Measurements from ENCODE around the gene TRAK1. TPM values are rescaled to one million over a fixed set of nuclear protein-coding genes. Genes with fewer than 3 reads are reported as not detected.

The TRAK1 gene
- total RNA-seq, 1 donor from 2014 or later = 53.8 TPM

GRCh38 chr3:42148086-42148848 is 57.1 kb downstream of the TRAK1 start:
- Mint-ChIP-seq H3K4me3 (ENCODE audit: low read depth) (no peak overlapping the region), H3K27me3 (no peaks in the 10 kb centered on the region), H3K9me3 (ENCODE audit: low read depth) (no peaks in the 10 kb centered on the region), H3K36me3 (ENCODE audit: insufficient read depth) (no peaks in the 10 kb centered on the region), H3K27ac (no peak overlapping the region), H3K4me1 (ENCODE audit: low read depth) (peaks cover 14% of the 10 kb centered on the region)
- TF ChIP-seq CTCF (IDR thresholded peaks at IDR 0.05; ENCODE audit: unreplicated experiment) = no peak
- DNase-seq (ENCODE audit: low spot score, unreplicated experiment) = no peak

- no peaks in the 10 kb centered on the region for H3K27me3 Mint-ChIP-seq
- H3K36me3 Mint-ChIP-seq (ENCODE audit: insufficient read depth) = no peaks in the 10 kb centered on the region
- peaks cover 14% of the 10 kb centered on the region for H3K4me1 Mint-ChIP-seq (ENCODE audit: low read depth)
- H3K9me3 Mint-ChIP-seq (ENCODE audit: low read depth) = no peaks in the 10 kb centered on the region
- peak; percentile 14 for DNase-seq (ENCODE audit: low spot score, unreplicated experiment)
- H3K27ac Mint-ChIP-seq = peak overlapping the region; percentile 85
- no peak overlapping the region for H3K4me3 Mint-ChIP-seq (ENCODE audit: low read depth)
- TF ChIP-seq CTCF (IDR thresholded peaks at IDR 0.05; ENCODE audit: unreplicated experiment) = no peak
Observed at GRCh38 chr3:42148982-42149432, 57.9 kb downstream of the TRAK1 start.

GRCh38 chr3:42149532-42149931 is 58.4 kb downstream of the TRAK1 start:
- TF ChIP-seq CTCF (IDR thresholded peaks at IDR 0.05; ENCODE audit: unreplicated experiment) = no peak
- H3K36me3 Mint-ChIP-seq (ENCODE audit: insufficient read depth) = no peaks in the 10 kb centered on the region
- H3K4me1 Mint-ChIP-seq (ENCODE audit: low read depth) = peaks cover 14% of the 10 kb centered on the region
- no peaks in the 10 kb centered on the region for H3K9me3 Mint-ChIP-seq (ENCODE audit: low read depth)
- H3K27me3 Mint-ChIP-seq = no peaks in the 10 kb centered on the region
- peak overlapping the region; percentile 19 for H3K27ac Mint-ChIP-seq
- no peak for DNase-seq (ENCODE audit: low spot score, unreplicated experiment)
- H3K4me3 Mint-ChIP-seq (ENCODE audit: low read depth) = no peak overlapping the region

- Mint-ChIP-seq H3K4me1 (ENCODE audit: low read depth) (peaks cover 14% of the 10 kb centered on the region), H3K36me3 (ENCODE audit: insufficient read depth) (no peaks in the 10 kb centered on the region), H3K9me3 (ENCODE audit: low read depth) (no peaks in the 10 kb centered on the region), H3K4me3 (ENCODE audit: low read depth) (no peak overlapping the region), H3K27ac (peak overlapping the region; percentile 19), H3K27me3 (no peaks in the 10 kb centered on the region)
- TF ChIP-seq CTCF (IDR thresholded peaks at IDR 0.05; ENCODE audit: unreplicated experiment) = no peak
- no peak for DNase-seq (ENCODE audit: low spot score, unreplicated experiment)
Observed at GRCh38 chr3:42149975-42150374, 58.8 kb downstream of the TRAK1 start.

GRCh38 chr3:42151596-42152168 is 60.5 kb downstream of the TRAK1 start:
- DNase-seq (ENCODE audit: low spot score, unreplicated experiment) = no peak
- no peaks in the 10 kb centered on the region for H3K9me3 Mint-ChIP-seq (ENCODE audit: low read depth)
- H3K27ac Mint-ChIP-seq = no peak overlapping the region
- H3K4me3 Mint-ChIP-seq (ENCODE audit: low read depth) = no peak overlapping the region
- H3K36me3 Mint-ChIP-seq (ENCODE audit: insufficient read depth) = no peaks in the 10 kb centered on the region
- H3K4me1 Mint-ChIP-seq (ENCODE audit: low read depth) = peaks cover 14% of the 10 kb centered on the region
- H3K27me3 Mint-ChIP-seq = no peaks in the 10 kb centered on the region
- TF ChIP-seq CTCF (IDR thresholded peaks at IDR 0.05; ENCODE audit: unreplicated experiment) = no peak
